Naive thymus-derived CD4-positive, alpha-beta T cell (primary cell): ENCODE data around the gene JMJD7. TPM values are rescaled to one million over a fixed set of nuclear protein-coding genes. Genes with fewer than 3 reads are reported as not detected.

Experiments used
- ATAC-seq: fragments of 150-1000 bp; cut with Tn5 transposase; 2 replicates; pipeline ENCODE4 v1.10.0; 2021; ENCODE audit warnings: mild to moderate bottlenecking, moderate library complexity
- CTCF ChIA-PET: fragments of 350-600 bp; sonication (Branson Sonifier 250); formaldehyde crosslinking; loops from one replicate; lab custom pipeline; 2021; ENCODE audit warnings: antibody characterized with exemption; lab: Charles Lee
- POLR2A ChIA-PET: fragments of 350-600 bp; sonication (Branson Sonifier 250); formaldehyde crosslinking; loops from one replicate; lab custom pipeline; 2021; ENCODE audit warnings: antibody characterized with exemption, inconsistent platforms; lab: Charles Lee
- DNase-seq, 9 donors: peaks; one replicate each; pipeline versions ENCODE4 v3.0.0 to v3.0.0-alpha.2; 2020 to 2022; ENCODE audit warnings: mixed read lengths in 1 of 9
- H3K27ac ChIP-seq: one replicate; pipeline ENCODE4 v1.7.0; 2013; ENCODE audit warnings: mild to moderate bottlenecking, low read depth, low read length, moderate library complexity
- H3K27me3 ChIP-seq, 2 donors: one replicate each; pipeline ENCODE4 v1.7.0; 2013; ENCODE audit warnings: low read length in 2 of 2, mild to moderate bottlenecking in 2 of 2, moderate library complexity in 2 of 2; ENCODE audit not compliant: control insufficient read depth in 2 of 2, insufficient read depth in 2 of 2
- H3K36me3 ChIP-seq, 3 experiments: 1 replicate in 2 of 3; 2 replicates in 1 of 3; pipeline ENCODE4 v1.7.0; 2013; ENCODE audit warnings: low read length in 3 of 3, mild to moderate bottlenecking in 3 of 3, moderate library complexity in 1 of 3; ENCODE audit not compliant: insufficient read depth in 3 of 3, control insufficient read depth in 2 of 3
- H3K4me1 ChIP-seq, 2 donors: one replicate each; pipeline ENCODE4 v1.7.0; 2013; ENCODE audit warnings: low read length in 2 of 2, mild to moderate bottlenecking in 2 of 2, moderate library complexity in 1 of 2; ENCODE audit not compliant: control insufficient read depth in 2 of 2, insufficient read depth in 2 of 2
- H3K4me3 ChIP-seq: 2 replicates; pipeline ENCODE4 v1.7.0; 2013; ENCODE audit warnings: mild to moderate bottlenecking, low read length
- H3K9me3 ChIP-seq, 3 experiments: 1 replicate in 2 of 3; 2 replicates in 1 of 3; pipeline ENCODE4 v1.7.0; 2013; ENCODE audit warnings: low read length in 3 of 3; ENCODE audit not compliant: control insufficient read depth in 2 of 3
- H3K27ac Mint-ChIP-seq, 9 donors: one replicate each; pipeline ENCODE4 v1.8.0; 2020 to 2022; ENCODE audit warnings: mixed read lengths in 9 of 9, mild to moderate bottlenecking in 8 of 9, moderate library complexity in 5 of 9, inconsistent platforms in 2 of 9
- H3K27me3 Mint-ChIP-seq, 5 donors: one replicate each; pipeline ENCODE4 v1.8.0; 2021 to 2022; ENCODE audit warnings: mixed read lengths in 5 of 5, mild to moderate bottlenecking in 1 of 5
- H3K36me3 Mint-ChIP-seq, 5 donors: one replicate each; pipeline ENCODE4 v1.8.0; 2020 to 2022; ENCODE audit warnings: mixed read lengths in 5 of 5, mild to moderate bottlenecking in 3 of 5, inconsistent platforms in 1 of 5
- H3K4me1 Mint-ChIP-seq, 7 donors: one replicate each; pipeline ENCODE4 v1.8.0; 2020 to 2022; ENCODE audit warnings: mixed read lengths in 7 of 7, mild to moderate bottlenecking in 3 of 7, inconsistent platforms in 1 of 7
- H3K4me3 Mint-ChIP-seq, 10 donors: one replicate each; pipeline ENCODE4 v1.8.0; 2020 to 2022; ENCODE audit warnings: mild to moderate bottlenecking in 10 of 10, mixed read lengths in 10 of 10, moderate library complexity in 6 of 10, inconsistent platforms in 2 of 10
- H3K9me3 Mint-ChIP-seq, 11 donors: one replicate each; pipeline ENCODE4 v1.8.0; 2020 to 2022; ENCODE audit warnings: mixed read lengths in 11 of 11, mild to moderate bottlenecking in 4 of 11, inconsistent platforms in 1 of 11, moderate library complexity in 1 of 11
- intact Hi-C, 2 donors: fragments of 100-400 bp; cut with micrococcal nuclease; formaldehyde crosslinking; loops; one replicate each; pipeline ENCODE4 v1.15.1; 2023
- polyA plus RNA-seq, 2 donors: library from polyadenylated mRNA; unstranded; fragments of 300-500 nt; fragmentation: Illumina TruSeq; gene quantifications; one replicate each; pipeline ENCODE4 v1.2.3, GENCODE V29; 2021
- total RNA-seq, 6 experiments: library from RNA in 5 of 6; stranded (reverse) in 5 of 6; gene quantifications; 1 replicate in 5 of 6; 2 replicates in 1 of 6; pipeline ENCODE4 v1.2.3 and lab custom pipeline; 2021 to 2026

JMJD7 gene
- total and polyA plus RNA-seq, 7 experiments from 2014 or later, result 22.4 to 83.7 (median 36.4) TPM

DNA sequence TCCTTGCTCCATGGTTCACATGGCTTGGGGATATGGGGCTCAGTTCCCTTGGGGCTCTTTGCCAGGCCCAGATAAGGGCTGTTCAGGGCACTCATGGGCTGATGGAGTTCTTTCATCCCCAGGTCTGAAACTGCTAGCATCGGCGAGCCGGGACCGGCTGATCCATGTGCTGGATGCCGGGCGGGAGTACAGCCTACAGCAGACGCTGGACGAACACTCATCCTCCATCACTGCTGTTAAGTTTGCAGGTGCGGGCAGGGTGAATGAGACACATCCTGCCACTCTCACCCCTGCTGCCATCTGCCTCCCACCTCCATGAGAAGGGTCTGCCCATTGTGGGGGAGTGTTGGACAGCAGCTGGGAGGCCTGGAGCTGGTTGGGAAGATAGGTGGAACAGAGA lies 11.1 kb upstream of the JMJD7 start:
- Mint-ChIP-seq H3K36me3 (peaks cover 0 to 60% (median 12%) of the 10 kb centered on the region in 5 donors), H3K27ac (no peak overlapping the region), H3K4me3 (no peak overlapping the region), H3K9me3 (no peaks in the 10 kb centered on the region), H3K27me3 (no peaks in the 10 kb centered on the region), H3K4me1 (peaks cover 0 to 7% (median under 1%) of the 10 kb centered on the region in 7 donors)
- H3K4me3 ChIP-seq, result no peak overlapping the region
- H3K36me3 ChIP-seq, result peaks cover 0 to 93% (median 0%) of the 10 kb centered on the region in 3 experiments
- H3K27me3 ChIP-seq, result no peaks in the 10 kb centered on the region
- no peak for ATAC-seq
- POLR2A ChIA-PET, result no interaction called here
- no peak for DNase-seq
- no peak overlapping the region for H3K27ac ChIP-seq
- no peaks in the 10 kb centered on the region for H3K9me3 ChIP-seq
- peaks cover 0 to 2% of the 10 kb centered on the region in 2 donors for H3K4me1 ChIP-seq
- intact Hi-C loops, result no loop called here
- CTCF ChIA-PET, result interaction anchor here (0.5 to 0.9 kb wide), 3 partner anchors 15 to 213 kb away, joined by 3 to 4 read pairs (median 3); no protein-coding TSS in a partner anchor

DNA sequence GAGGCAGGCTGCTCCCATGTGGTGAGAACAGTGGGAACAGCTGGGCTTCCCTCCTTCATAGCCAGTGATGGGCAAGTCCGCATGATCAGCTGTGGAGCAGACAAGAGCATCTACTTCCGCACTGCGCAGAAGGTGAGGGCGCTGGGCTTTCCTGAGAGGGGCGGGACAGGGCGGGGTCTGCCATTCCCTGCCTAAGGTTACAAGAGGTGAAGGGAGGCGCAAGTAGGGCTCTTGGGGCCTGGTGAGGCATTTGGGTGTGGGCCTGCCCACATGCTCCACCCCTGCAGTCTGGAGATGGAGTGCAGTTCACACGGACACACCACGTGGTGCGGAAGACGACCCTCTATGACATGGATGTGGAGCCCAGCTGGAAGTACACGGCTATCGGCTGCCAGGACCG lies 10.6 kb upstream of the JMJD7 start:
- ChIA-PET POLR2A (no interaction called here), CTCF (interaction anchor here (0.6 kb wide), 1 partner anchor 15 kb away, joined by 3 read pairs; no protein-coding TSS in a partner anchor)
- peaks cover 0 to 3% (median 0%) of the 10 kb centered on the region in 7 donors for H3K4me1 Mint-ChIP-seq
- Histone ChIP-seq H3K4me1 (no peaks in the 10 kb centered on the region), H3K27ac (no peak overlapping the region), H3K4me3 (no peak overlapping the region), H3K27me3 (no peaks in the 10 kb centered on the region), H3K9me3 (no peaks in the 10 kb centered on the region), H3K36me3 (peaks cover 0 to 97% (median 0%) of the 10 kb centered on the region in 3 experiments)
- no peak for DNase-seq
- intact Hi-C loops, result no loop called here
- no peak overlapping the region for H3K27ac Mint-ChIP-seq
- H3K27me3 Mint-ChIP-seq, result no peaks in the 10 kb centered on the region
- ATAC-seq, result no peak
- no peaks in the 10 kb centered on the region for H3K9me3 Mint-ChIP-seq
- peaks cover 0 to 60% (median 12%) of the 10 kb centered on the region in 5 donors for H3K36me3 Mint-ChIP-seq
- H3K4me3 Mint-ChIP-seq, result no peak overlapping the region

DNA sequence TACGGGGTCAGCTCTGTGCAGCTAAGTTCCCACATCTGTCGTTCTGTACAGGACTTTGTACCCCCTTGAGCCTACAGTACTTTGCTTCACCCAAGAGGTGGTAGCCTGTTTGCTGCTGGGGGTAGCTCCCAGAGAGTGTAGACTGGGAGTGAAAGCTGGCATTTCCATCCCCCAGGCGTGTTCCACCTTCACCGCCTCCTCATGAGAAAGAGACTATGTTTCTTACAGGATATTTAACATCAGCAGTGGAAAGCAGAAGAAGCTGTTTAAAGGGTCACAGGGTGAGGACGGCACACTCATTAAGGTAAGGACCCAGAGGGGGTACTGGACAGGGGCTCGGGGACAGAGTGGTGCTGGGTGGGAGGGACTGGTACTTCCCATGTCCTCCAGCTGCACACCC lies 10.1 kb upstream of the JMJD7 start:
- ChIA-PET POLR2A (no interaction called here), CTCF (interaction anchor here (0.6 to 0.8 kb wide), 2 partner anchors 14 to 41 kb away, joined by 3 read pairs; no protein-coding TSS in a partner anchor)
- peaks cover 0 to 58% (median 12%) of the 10 kb centered on the region in 5 donors for H3K36me3 Mint-ChIP-seq
- H3K4me3 Mint-ChIP-seq, result no peak overlapping the region
- no peaks in the 10 kb centered on the region for H3K9me3 Mint-ChIP-seq
- ATAC-seq (no peak), DNase-seq (no peak)
- H3K4me1 ChIP-seq, result no peaks in the 10 kb centered on the region
- intact Hi-C loops, result no loop called here
- H3K9me3 ChIP-seq, result no peaks in the 10 kb centered on the region
- H3K27me3 Mint-ChIP-seq, result no peaks in the 10 kb centered on the region
- H3K4me1 Mint-ChIP-seq, result peaks cover 0 to 2% (median 0%) of the 10 kb centered on the region in 7 donors
- H3K27ac ChIP-seq, result no peak overlapping the region
- H3K27me3 ChIP-seq, result no peaks in the 10 kb centered on the region
- no peak overlapping the region for H3K4me3 ChIP-seq
- no peak overlapping the region for H3K27ac Mint-ChIP-seq
- H3K36me3 ChIP-seq, result peaks cover 0 to 97% (median 0%) of the 10 kb centered on the region in 3 experiments

DNA sequence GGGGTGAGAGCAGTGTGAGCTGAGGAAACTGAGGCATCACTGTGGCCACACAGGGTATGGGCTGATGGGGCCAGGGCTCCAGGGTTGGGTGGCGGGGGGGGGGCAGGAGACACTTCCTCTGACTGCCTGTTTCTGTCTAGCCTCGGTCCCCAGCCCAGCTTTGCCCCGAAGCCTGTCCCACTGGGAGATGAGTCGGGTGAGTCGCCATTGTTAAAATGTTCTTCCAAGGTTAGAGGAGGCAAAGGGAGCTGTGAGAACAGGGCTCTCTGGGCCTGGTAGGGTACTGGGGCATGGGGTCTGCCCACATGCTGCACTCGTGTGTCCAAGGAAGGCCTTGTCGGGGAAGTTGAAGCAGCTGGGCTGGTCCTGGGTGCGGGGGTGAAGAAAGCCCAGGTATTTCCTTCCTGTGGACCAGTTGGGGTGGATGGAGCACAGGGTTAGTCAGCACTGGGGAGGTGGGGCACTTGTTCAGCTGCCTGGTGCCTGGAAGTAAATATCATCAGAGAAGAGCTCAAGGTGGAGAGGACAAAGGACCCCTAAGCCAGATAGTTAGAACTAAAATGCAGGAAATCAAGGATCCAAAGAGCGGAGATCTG lies 8.3 kb upstream of the JMJD7 start:
- POLR2A ChIA-PET, result no interaction called here
- H3K27ac Mint-ChIP-seq, result no peak overlapping the region
- H3K4me3 Mint-ChIP-seq, result no peak overlapping the region

DNA sequence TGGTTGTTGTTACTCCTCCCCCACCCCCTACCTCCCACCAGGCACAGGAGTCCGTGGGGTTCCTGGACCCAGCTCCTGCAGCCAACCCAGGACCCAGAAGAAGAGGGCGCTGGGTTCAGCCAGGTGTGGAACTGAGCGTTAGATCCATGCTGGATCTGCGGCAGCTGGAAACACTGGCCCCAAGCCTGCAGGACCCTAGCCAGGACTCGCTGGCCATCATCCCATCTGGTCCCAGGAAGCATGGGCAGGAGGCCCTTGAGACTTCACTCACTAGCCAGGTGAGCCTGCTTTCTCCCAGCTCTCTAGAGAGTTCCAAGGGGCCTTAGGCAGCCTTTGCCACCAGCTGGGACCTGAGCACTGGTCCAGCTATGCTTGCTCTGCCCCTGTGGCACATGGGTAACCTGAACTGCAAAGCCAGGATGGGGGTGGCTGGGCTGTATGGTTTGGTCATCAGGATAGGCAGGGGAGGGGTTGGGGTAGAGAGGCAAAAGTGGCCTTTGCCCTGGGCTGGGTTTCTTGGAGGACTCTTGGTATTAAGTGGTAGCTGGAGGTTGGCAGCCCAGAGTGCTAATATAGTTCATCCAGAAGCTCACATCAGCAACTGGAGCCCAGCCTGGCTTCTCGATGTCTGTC lies 7.0 kb upstream of the JMJD7 start:
- no peak overlapping the region for H3K27ac ChIP-seq
- H3K36me3 ChIP-seq, result peaks cover 0 to 86% (median 0%) of the 10 kb centered on the region in 3 experiments
- POLR2A ChIA-PET, result no interaction called here
- H3K4me3 Mint-ChIP-seq, result no peak overlapping the region
- intact Hi-C loops, result no loop called here
- no peaks in the 10 kb centered on the region for H3K4me1 ChIP-seq
- H3K27me3 ChIP-seq, result no peaks in the 10 kb centered on the region
- no peaks in the 10 kb centered on the region for H3K9me3 ChIP-seq
- no peaks in the 10 kb centered on the region for H3K27me3 Mint-ChIP-seq
- H3K4me1 Mint-ChIP-seq, result peaks cover 0 to 2% (median 0%) of the 10 kb centered on the region in 7 donors
- no peak for DNase-seq
- no peaks in the 10 kb centered on the region for H3K9me3 Mint-ChIP-seq
- ATAC-seq, result no peak
- no peak overlapping the region for H3K4me3 ChIP-seq
- H3K27ac Mint-ChIP-seq, result no peak overlapping the region
- CTCF ChIA-PET, result interaction anchor here (0.7 to 1.0 kb wide), 3 partner anchors 9 to 687 kb away, joined by 3 read pairs; no protein-coding TSS in a partner anchor
- peaks cover 0 to 38% (median 5%) of the 10 kb centered on the region in 5 donors for H3K36me3 Mint-ChIP-seq

More for the DNA sequence above, 8.3 kb upstream of the JMJD7 start:
- no peaks in the 10 kb centered on the region for H3K9me3 ChIP-seq
- DNase-seq (no peak), ATAC-seq (no peak)
- no peak overlapping the region for H3K27ac ChIP-seq
- Mint-ChIP-seq H3K9me3 (no peaks in the 10 kb centered on the region), H3K27me3 (no peaks in the 10 kb centered on the region), H3K36me3 (peaks cover 0 to 48% (median 11%) of the 10 kb centered on the region in 5 donors), H3K4me1 (peaks cover 0 to 2% (median 0%) of the 10 kb centered on the region in 7 donors)
- intact Hi-C loops, result no loop called here
- H3K4me3 ChIP-seq, result no peak overlapping the region
- CTCF ChIA-PET, result interaction anchor here (0.7 kb wide), 1 partner anchor 1140 kb away, joined by 3 read pairs; no protein-coding TSS in a partner anchor
- no peaks in the 10 kb centered on the region for H3K27me3 ChIP-seq
- peaks cover 0 to 96% (median 0%) of the 10 kb centered on the region in 3 experiments for H3K36me3 ChIP-seq
- no peaks in the 10 kb centered on the region for H3K4me1 ChIP-seq

DNA sequence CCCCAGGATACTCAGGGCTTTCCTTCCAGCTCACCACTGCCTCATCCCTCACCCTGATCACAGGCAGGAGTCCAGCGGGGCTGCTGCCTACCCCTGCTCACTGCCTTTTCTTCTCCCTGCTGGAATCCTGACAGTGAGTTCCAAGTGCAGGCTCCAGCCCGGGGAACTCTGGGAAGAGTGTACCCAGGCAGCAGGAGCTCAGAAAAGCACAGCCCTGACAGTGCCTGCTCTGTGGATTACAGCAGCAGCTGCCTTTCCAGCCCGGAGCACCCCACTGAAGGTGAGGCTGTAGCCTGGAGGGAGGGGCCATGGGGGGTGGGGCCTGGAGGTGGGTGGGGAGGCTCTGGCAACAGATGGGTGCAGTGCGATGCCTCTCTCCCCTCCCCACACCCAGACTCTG lies 6.1 kb upstream of the JMJD7 start:
- Histone ChIP-seq H3K27me3 (no peaks in the 10 kb centered on the region), H3K4me3 (no peak overlapping the region), H3K9me3 (no peaks in the 10 kb centered on the region), H3K36me3 (peaks cover 0 to 80% (median 0%) of the 10 kb centered on the region in 3 experiments), H3K27ac (no peak overlapping the region), H3K4me1 (no peaks in the 10 kb centered on the region)
- ChIA-PET CTCF (no interaction called here), POLR2A (no interaction called here)
- peak overlapping the region in 2 of 9 donors; percentile 41 to 65 for H3K27ac Mint-ChIP-seq
- no peak for DNase-seq
- intact Hi-C loops, result no loop called here
- H3K4me3 Mint-ChIP-seq, result no peak overlapping the region
- ATAC-seq, result no peak
- H3K27me3 Mint-ChIP-seq, result peaks cover 0 to 3% (median 0%) of the 10 kb centered on the region in 5 donors
- peaks cover 0 to 6% (median 6%) of the 10 kb centered on the region in 7 donors for H3K4me1 Mint-ChIP-seq
- H3K9me3 Mint-ChIP-seq, result no peaks in the 10 kb centered on the region
- peaks cover 0 to 31% (median 4%) of the 10 kb centered on the region in 5 donors for H3K36me3 Mint-ChIP-seq
